GM18502 (cell line): ENCODE data around the gene ELL2.

ENCODE experiments used
- ATAC-seq: cut with Tn5 transposase; IDR thresholded peaks from one replicate; pipeline ENCODE4 v1.9.1; 2021; ENCODE audit warnings: mild to moderate bottlenecking; ENCODE audit not compliant: unreplicated experiment, poor library complexity

Gene ELL2

GRCh38 chr5:95958310-95959014 is 3.2 kb downstream of the ELL2 start:
- no peak for ATAC-seq

- no peak for ATAC-seq
Measured at GRCh38 chr5:95957561-95958203, 4.0 kb downstream of the ELL2 start.

- ATAC-seq, result no peak
Measured at GRCh38 chr5:95956900-95957293, 4.8 kb downstream of the ELL2 start.

- ATAC-seq, result no peak
Measured at GRCh38 chr5:95956021-95956899, 5.4 kb downstream of the ELL2 start.

- no peak for ATAC-seq
Measured at GRCh38 chr5:95954716-95955115, 6.9 kb downstream of the ELL2 start.

GRCh38 chr5:95953021-95953702 is 8.5 kb downstream of the ELL2 start:
- no peak for ATAC-seq

GRCh38 chr5:95951916-95952315 is 9.7 kb downstream of the ELL2 start:
- no peak for ATAC-seq

- ATAC-seq, result peak; percentile 67
Measured at GRCh38 chr5:95949810-95950209, 11.8 kb downstream of the ELL2 start.

GRCh38 chr5:95948631-95949030 is 13.0 kb downstream of the ELL2 start:
- ATAC-seq, result no peak

GRCh38 chr5:95946451-95946850 is 15.2 kb downstream of the ELL2 start:
- ATAC-seq, result no peak

- no peak for ATAC-seq
Measured at GRCh38 chr5:95942968-95943367, 18.7 kb downstream of the ELL2 start.

- ATAC-seq, result no peak
Measured at GRCh38 chr5:95942414-95942813, 19.2 kb downstream of the ELL2 start.

GRCh38 chr5:95941756-95942155 is 19.9 kb downstream of the ELL2 start:
- no peak for ATAC-seq

GRCh38 chr5:95940758-95941682 is 20.6 kb downstream of the ELL2 start:
- no peak for ATAC-seq

GRCh38 chr5:95939465-95939864 is 22.2 kb downstream of the ELL2 start:
- ATAC-seq, result no peak

- no peak for ATAC-seq
Measured at GRCh38 chr5:95938766-95939165, 22.9 kb downstream of the ELL2 start.

- no peak for ATAC-seq
Measured at GRCh38 chr5:95938347-95938746, 23.3 kb downstream of the ELL2 start.

- ATAC-seq, result no peak
Measured at GRCh38 chr5:95937607-95938152, 24.0 kb downstream of the ELL2 start.

GRCh38 chr5:95936812-95937397 is 24.7 kb downstream of the ELL2 start:
- ATAC-seq, result no peak
